HepG2 (cell line): ENCODE results near the gene LECT2. TPM values are rescaled to one million over a fixed set of nuclear protein-coding genes. Genes with fewer than 3 reads are reported as not detected.

Source experiments
- ATAC-seq: fragments of 200-7000 bp; cut with Tn5 transposase; 3 replicates; pipeline ENCODE4 v1.9.1; 2020; ENCODE audit warnings: mild to moderate bottlenecking, moderate library complexity
- BruUV-seq: library from RNA; stranded (reverse); fragments of 400-500 nt; replicated peaks from 2 replicates; lab custom pipeline; 2021; lab: Mats Ljungman, UMichigan
- CTCF ChIA-PET: fragments of 300-600 bp; formaldehyde crosslinking; extraction: SDS; loops from one replicate; lab custom pipeline; 2021; ENCODE audit warnings: low total read pairs, inconsistent platforms, low intra/inter-chr PET ratio; lab: Yijun Ruan, JAX
- POLR2A ChIA-PET: fragments of 350-600 bp; sonication (Branson Sonifier 250); formaldehyde crosslinking; loops from one replicate; lab custom pipeline; 2020; ENCODE audit warnings: antibody characterized with exemption, inconsistent platforms; lab: Yijun Ruan, JAX
- DNase-seq: peaks from one replicate; pipeline ENCODE4 v3.0.0-alpha.2; 2015; ENCODE audit warnings: low spot score
- FAIRE-seq: peaks from 3 replicates; lab custom pipeline; 2011; peaks lifted over from hg19 to GRCh38; lab: Jason Lieb, UNC
- H2AFZ ChIP-seq: one replicate; pipeline ENCODE4 v1.6.1; 2011; ENCODE audit warnings: low read length, inconsistent platforms
- H3K27ac ChIP-seq: fragments of 300-600 bp; 3 replicates; pipeline ENCODE4 v1.8.0; 2011; ENCODE audit warnings: mixed run types, mild to moderate bottlenecking, mixed read lengths, low read length, inconsistent platforms; ENCODE audit not compliant: insufficient read depth; ENCODE audit errors: extremely low read length
- H3K27me3 ChIP-seq, 2 experiments: fragments of 200-600 bp in 1 of 2; 2 replicates in 1 of 2; 3 replicates in 1 of 2; pipeline versions ENCODE4 v1.6.0 to v1.8.0; 2011; ENCODE audit warnings: low read length in 2 of 2, mild to moderate bottlenecking in 2 of 2, moderate library complexity in 2 of 2, inconsistent platforms in 1 of 2; ENCODE audit not compliant: insufficient read depth in 2 of 2, control insufficient read depth in 1 of 2
- H3K36me3 ChIP-seq, 2 experiments: fragments of 200-600 bp in 1 of 2; replicated peaks in 1 of 2; 2 replicates in 1 of 2; 3 replicates in 1 of 2; pipeline versions ENCODE4 v1.5.1 to v1.8.0; 2011; ENCODE audit warnings: low read length in 2 of 2, inconsistent platforms in 1 of 2; ENCODE audit not compliant: insufficient read depth in 2 of 2, control insufficient read depth in 1 of 2
- H3K4me1 ChIP-seq: 2 replicates; pipeline ENCODE4 v1.5.1; 2012; ENCODE audit warnings: low read length, inconsistent platforms; ENCODE audit not compliant: insufficient read depth
- H3K4me2 ChIP-seq: 2 replicates; pipeline ENCODE4 v1.6.0; 2011; ENCODE audit warnings: low read depth, low read length, inconsistent platforms
- H3K4me3 ChIP-seq, 3 experiments: fragments of 200-600 bp in 1 of 3; sonication (generic), shearing (Covaris generic) in 1 of 3; replicated peaks in 1 of 3; 2 replicates each; pipeline ENCODE4 v1.5.1; 2011 to 2016; ENCODE audit warnings: low read length in 3 of 3, inconsistent platforms in 2 of 3, low read depth in 2 of 3, mild to moderate bottlenecking in 2 of 3, control low read depth in 1 of 3, mixed read lengths in 1 of 3; ENCODE audit not compliant: insufficient read depth in 1 of 3
- H3K79me2 ChIP-seq: one replicate; pipeline ENCODE4 v1.6.1; 2011; ENCODE audit warnings: low read length, inconsistent platforms; ENCODE audit not compliant: insufficient read depth
- H3K9ac ChIP-seq: 2 replicates; pipeline ENCODE4 v1.6.0; 2011; ENCODE audit warnings: mild to moderate bottlenecking, low read depth, low read length, inconsistent platforms; ENCODE audit not compliant: insufficient read depth
- H3K9me3 ChIP-seq: 2 replicates; pipeline ENCODE4 v1.5.1; 2012; ENCODE audit warnings: mild to moderate bottlenecking, low read length
- H4K20me1 ChIP-seq: 2 replicates; pipeline ENCODE4 v1.6.0; 2011; ENCODE audit warnings: inconsistent platforms, mild to moderate bottlenecking, low read length, moderate library complexity; ENCODE audit not compliant: insufficient read depth
- ATF7 ChIP-seq, 2 experiments: fragments of 450-650 bp in 1 of 2; sonication (generic) in 1 of 2; formaldehyde crosslinking in 1 of 2; IDR thresholded peaks; 2 replicates each; pipeline versions ENCODE4 v1.4.0 to v1.6.1; 2016 to 2020; ENCODE audit warnings: antibody characterized with exemption in 1 of 2, mild to moderate bottlenecking in 1 of 2, missing genetic modification reagents in 1 of 2
- CEBPG ChIP-seq: IDR thresholded peaks from 2 replicates; pipeline ENCODE4 v1.6.1; 2016
- FOXM1 ChIP-seq: sonication (generic); formaldehyde crosslinking; IDR thresholded peaks from 2 replicates; pipeline ENCODE4 v1.5.0; 2020; ENCODE audit warnings: missing genetic modification reagents
- MBNL3 ChIP-seq: fragments of 250-450 bp; sonication (Bioruptor Pico); conservative IDR thresholded peaks from 2 replicates; pipeline ENCODE4 v1.8.0; 2022; ENCODE audit warnings: mild to moderate bottlenecking, inconsistent platforms
- NR2F6 ChIP-seq, 2 experiments: IDR thresholded peaks; 2 replicates each; pipeline ENCODE4 v1.6.1; 2016; ENCODE audit warnings: antibody characterized with exemption in 1 of 2, mild to moderate bottlenecking in 1 of 2
- PHF5A ChIP-seq: IDR thresholded peaks from one replicate; pipeline ENCODE4 v1.6.1; 2018; ENCODE audit warnings: low read depth, missing genetic modification reagents; ENCODE audit not compliant: unreplicated experiment
- RELA ChIP-seq: sonication (generic); formaldehyde crosslinking; IDR thresholded peaks from 2 replicates; pipeline ENCODE4 v1.4.0; 2020; ENCODE audit warnings: missing genetic modification reagents
- SIN3A ChIP-seq: IDR thresholded peaks from 2 replicates; pipeline ENCODE4 v1.6.1; 2011; ENCODE audit warnings: low read depth, mild to moderate bottlenecking, control low read depth, low read length, borderline replicate concordance
- ZC3H4 ChIP-seq: sonication (generic); formaldehyde crosslinking; IDR thresholded peaks from 2 replicates; pipeline ENCODE4 v1.4.0; 2020; ENCODE audit warnings: missing genetic modification reagents, borderline replicate concordance
- ZMYM4 ChIP-seq: sonication (generic); formaldehyde crosslinking; IDR thresholded peaks from 2 replicates; pipeline ENCODE4 v1.8.1; 2023; ENCODE audit warnings: mild to moderate bottlenecking, missing genetic modification reagents
- ZNF251 ChIP-seq: sonication (generic); formaldehyde crosslinking; IDR thresholded peaks from 2 replicates; pipeline ENCODE4 v1.9.0; 2021; ENCODE audit warnings: mild to moderate bottlenecking, missing genetic modification reagents
- ZNF264 ChIP-seq: sonication (generic); formaldehyde crosslinking; IDR thresholded peaks from 2 replicates; pipeline ENCODE4 v1.4.0; 2020; ENCODE audit warnings: missing genetic modification reagents
- ZNF563 ChIP-seq: sonication (generic); formaldehyde crosslinking; IDR thresholded peaks from 2 replicates; pipeline ENCODE4 v1.8.0; 2022; ENCODE audit warnings: mild to moderate bottlenecking, moderate library complexity, missing genetic modification reagents
- WGBS: methylation state at CpG from one replicate; pipeline ENCODE4 v1.1.6; 2017; ENCODE audit warnings: low lambda C conversion rate; 5-methylcytosine and 5-hydroxymethylcytosine counted together
- in situ Hi-C: cut with HindIII; loops from 2 replicates; pipeline ENCODE4 v1.10.0; 2017; ENCODE audit warnings: low pct_unique_long_range_greater_than_20kb; ENCODE audit not compliant: extremely low pct_ligation_motif_present
- intact Hi-C: fragments of 100-400 bp; cut with micrococcal nuclease; formaldehyde crosslinking; loops from one replicate; pipeline ENCODE4 v1.10.0; 2022; ENCODE audit not compliant: unreplicated experiment
- polyA plus RNA-seq, 8 experiments: library from polyadenylated mRNA; depleted of rRNA in 3 of 8; stranded (reverse) in 7 of 8; unstranded in 1 of 8; fragments of >200 nt; fragmentation: Illumina TruSeq in 4 of 8; extraction: Trizol in 4 of 8; gene quantifications; 2 replicates each; pipeline versions ENCODE4 v1.2.1 to v1.2.3, GENCODE V29; 2011 to 2016; ENCODE audit warnings: low read depth in 4 of 8, missing spikeins in 1 of 8, mixed read lengths in 1 of 8; ENCODE audit not compliant: insufficient read depth in 1 of 8
- total RNA-seq, 5 experiments: library from RNA; depleted of rRNA; stranded (reverse); fragments of >200 nt; fragmentation: Illumina TruSeq; extraction: Trizol; gene quantifications; 2 replicates each; pipeline ENCODE4 v1.2.3, GENCODE V29; 2016; ENCODE audit warnings: low read depth in 1 of 5

Gene LECT2
- total and polyA plus RNA-seq, 2 of the 13 experiments (the other 11 are each of a cell fraction or from before 2014, with no cell fraction given), result not detected

DNA sequence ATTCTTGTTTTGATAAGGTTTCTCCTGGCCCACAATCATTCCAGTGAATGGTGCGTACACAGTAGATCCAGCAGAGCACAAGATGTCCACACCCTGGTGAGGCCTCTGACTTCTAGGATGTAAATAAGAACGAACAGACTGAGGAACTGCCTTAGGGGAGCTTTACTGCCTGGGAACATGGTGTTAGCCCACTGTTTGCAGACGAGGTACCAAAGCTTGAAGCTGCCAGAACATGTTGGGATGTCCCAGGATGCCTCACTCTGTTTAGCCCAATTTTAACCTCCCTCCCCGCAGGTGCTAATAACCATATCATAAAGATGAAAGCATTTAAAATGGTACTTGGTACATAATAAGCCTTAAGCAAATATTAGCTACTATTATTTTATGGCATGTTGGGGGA lies 3.5 kb downstream of the LECT2 start (continued):
- TF ChIP-seq ATF7 (IDR thresholded peaks at IDR 0.05), result no peak
- TF ChIP-seq ATF7 (CRISPR knock-in tag; IDR thresholded peaks at IDR 0.05), result no peak

- TF ChIP-seq ZNF251 (CRISPR knock-in tag), result no peak
- TF ChIP-seq ZC3H4 (CRISPR knock-in tag), result no peak
- TF ChIP-seq CEBPG (CRISPR knock-in tag), result no peak
- no peak for TF ChIP-seq SIN3A
- no peak for TF ChIP-seq RELA (CRISPR knock-in tag)
- no peak for TF ChIP-seq ZNF563
- no peak for TF ChIP-seq ZMYM4 (CRISPR knock-in tag)
- TF ChIP-seq MBNL3 (CRISPR knock-in tag), result no peak
- no peak for TF ChIP-seq ZNF264 (CRISPR knock-in tag)
- no peak for TF ChIP-seq PHF5A
- no peak for TF ChIP-seq NR2F6 (IDR thresholded peaks at IDR 0.05)
- TF ChIP-seq NR2F6 (CRISPR knock-in tag; IDR thresholded peaks at IDR 0.05), result no peak
- no peak for TF ChIP-seq FOXM1 (CRISPR knock-in tag)
- TF ChIP-seq, all 625 proteins: peak for 0
- Histone ChIP-seq H2AFZ (no peak overlapping the region), H3K27me3 (no peaks in the 10 kb centered on the region), H3K4me1 (peaks cover 20% of the 10 kb centered on the region), H3K4me2 (no peak overlapping the region), H3K36me3 (no peaks in the 10 kb centered on the region; a peak in 1 of 5 replicates), H3K9me3 (no peaks in the 10 kb centered on the region), H3K27ac (no peak overlapping the region), H3K9ac (no peak overlapping the region), H4K20me1 (no peaks in the 10 kb centered on the region), H3K4me3 (no peak overlapping the region), H3K79me2 (no peaks in the 10 kb centered on the region)
- no TSS peak for BruUV-seq
- FAIRE-seq, result no peak
- ChIA-PET POLR2A (no interaction called here), CTCF (no interaction called here)
- ATAC-seq, result no peak
- in situ Hi-C loops (no loop called here), intact Hi-C loops (no loop called here)
- 88% methylated on average over 3 of the region's 3 CpGs for WGBS
- no peak for DNase-seq
These were observed 4.2 kb downstream of the LECT2 start for GRCh38 chr5:135950611-135951010.
